ENCODE measurements around the gene LCN12.

Gene LCN12

GRCh38 chr9:136996361-136997292 is 44.6 kb downstream of the LCN12 start, which contains the start of gene CLIC3:
Gene CLIC3 (minus strand): TSS chr9:136996568. CDS start chr9:136996543, 25 bp downstream.
- Histone ChIP-seq H3K4me1 (no peaks in the 10 kb centered on the region), H3K9ac (no peak within 1 kb of the TSS), H2AFZ (no peak within 1 kb of the TSS), H3K27me3 (ENCODE audit: control insufficient read depth, insufficient read depth, low read length) (no peaks in the 10 kb centered on the region), H3K27ac (no peak within 1 kb of the TSS), H3K4me2 (ENCODE audit: low read length) (no peak within 1 kb of the TSS), H3K9me3 (ENCODE audit: control insufficient read depth, low read length) (no peaks in the 10 kb centered on the region), H3K36me3 (ENCODE audit: control insufficient read depth, insufficient read depth, low read length) (no peaks in the 10 kb centered on the region), H3K4me3 (ENCODE audit: low read depth, low read length) (no peak within 1 kb of the TSS), H3K79me2 (no peaks in the 10 kb centered on the region)
- no peak for TF ChIP-seq CTCF (IDR thresholded peaks at IDR 0.05)

- Histone ChIP-seq H3K4me2 (ENCODE audit: low read length) (no peak overlapping the region), H3K79me2 (no peaks in the 10 kb centered on the region), H3K9me3 (ENCODE audit: control insufficient read depth, low read length) (no peaks in the 10 kb centered on the region), H3K27me3 (ENCODE audit: control insufficient read depth, insufficient read depth, low read length) (no peaks in the 10 kb centered on the region), H3K36me3 (ENCODE audit: control insufficient read depth, insufficient read depth, low read length) (no peaks in the 10 kb centered on the region), H2AFZ (no peak overlapping the region), H3K27ac (no peak overlapping the region), H3K4me1 (no peaks in the 10 kb centered on the region), H3K9ac (no peak overlapping the region), H3K4me3 (ENCODE audit: low read depth, low read length) (no peak overlapping the region)
- TF ChIP-seq CTCF (IDR thresholded peaks at IDR 0.05) = no peak
These were observed 45.3 kb downstream of the LCN12 start for GRCh38 chr9:136997371-136997770.

GRCh38 chr9:136997830-136998234 is 45.8 kb downstream of the LCN12 start:
- Histone ChIP-seq H2AFZ (no peak overlapping the region), H3K9ac (no peak overlapping the region), H3K27ac (no peak overlapping the region), H3K4me3 (ENCODE audit: low read depth, low read length) (no peak overlapping the region), H3K27me3 (ENCODE audit: control insufficient read depth, insufficient read depth, low read length) (no peaks in the 10 kb centered on the region), H3K36me3 (ENCODE audit: control insufficient read depth, insufficient read depth, low read length) (no peaks in the 10 kb centered on the region), H3K4me2 (ENCODE audit: low read length) (no peak overlapping the region), H3K4me1 (no peaks in the 10 kb centered on the region), H3K79me2 (no peaks in the 10 kb centered on the region), H3K9me3 (ENCODE audit: control insufficient read depth, low read length) (no peaks in the 10 kb centered on the region)
- no peak for TF ChIP-seq CTCF (IDR thresholded peaks at IDR 0.05)

GRCh38 chr9:137000177-137000930 is 48.3 kb downstream of the LCN12 start:
- no peak overlapping the region for H3K4me3 ChIP-seq (ENCODE audit: low read depth, low read length)

More at GRCh38 chr9:137000177-137000930, 48.3 kb downstream of the LCN12 start:
- Histone ChIP-seq H3K4me2 (ENCODE audit: low read length) (no peak overlapping the region), H3K27ac (no peak overlapping the region), H2AFZ (no peak overlapping the region), H3K9ac (no peak overlapping the region), H3K9me3 (ENCODE audit: control insufficient read depth, low read length) (no peaks in the 10 kb centered on the region), H3K79me2 (no peaks in the 10 kb centered on the region), H3K27me3 (ENCODE audit: control insufficient read depth, insufficient read depth, low read length) (no peaks in the 10 kb centered on the region), H3K36me3 (ENCODE audit: control insufficient read depth, insufficient read depth, low read length) (no peaks in the 10 kb centered on the region), H3K4me1 (no peaks in the 10 kb centered on the region)
- TF ChIP-seq CTCF (IDR thresholded peaks at IDR 0.05) = no peak

Measured in parathyroid adenoma (tissue), 2 donors.